ENCODE results near the gene CRIP2. TPM values are rescaled to one million over a fixed set of nuclear protein-coding genes. Genes with fewer than 3 reads are reported as not detected.

The CRIP2 gene
- total and polyA plus RNA-seq, 2 of the 4 experiments (the other 2 are of a cell fraction) = 18.1 to 123 TPM

DNA sequence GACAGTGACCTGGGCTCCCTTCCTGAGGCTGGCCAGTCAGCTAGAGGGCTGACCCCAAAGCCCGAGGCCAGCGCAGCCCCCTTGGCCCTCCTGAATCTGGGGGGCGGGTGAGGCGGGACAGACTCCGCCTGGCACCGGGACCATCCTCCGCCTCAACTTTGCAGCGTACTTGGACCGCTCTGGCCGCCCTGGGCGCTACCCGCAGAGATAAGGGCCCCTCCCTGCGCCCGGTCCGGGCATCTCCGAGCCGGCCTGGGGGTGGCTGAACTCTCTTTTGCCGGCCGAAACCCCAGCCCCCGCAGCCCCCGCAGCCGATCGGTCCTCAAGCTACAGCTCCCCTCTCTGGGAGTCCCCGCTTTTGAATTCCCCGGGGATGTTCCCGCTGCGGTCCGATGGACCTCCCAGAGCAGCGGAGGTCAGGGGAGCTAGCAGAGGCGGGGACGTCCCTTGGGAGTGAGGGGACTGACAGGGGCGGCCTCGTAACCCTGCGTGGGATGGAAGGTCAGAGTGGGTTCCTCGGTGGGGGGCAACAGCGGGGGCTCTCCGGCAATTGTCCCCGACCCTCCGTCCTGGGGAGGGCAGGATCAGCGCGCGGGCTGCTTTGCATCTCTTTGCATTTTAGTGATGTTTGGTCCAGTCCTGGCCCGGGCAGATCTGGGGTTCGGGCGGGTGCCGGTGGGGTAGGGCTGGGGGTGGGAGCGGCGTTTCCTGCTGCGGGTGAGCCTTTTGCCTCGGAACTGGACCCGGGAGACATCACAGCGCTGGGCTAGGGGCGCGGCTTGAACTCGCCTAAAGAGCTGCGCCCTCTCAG lies 11.7 kb downstream of the CRIP2 start, which contains the start of gene CRIP1:
Gene CRIP1 (plus strand): TSS at position 724 of the 811 bp plus-strand sequence. CDS start 374 bp downstream, outside the sequence.
- no peak within 1 kb of the TSS for H4K5ac ChIP-seq (ENCODE audit: low read depth, low read length)
- H3K36me3 ChIP-seq (ENCODE audit: control insufficient read depth, insufficient read depth, low read length) = no peaks in the 10 kb centered on the region
- H3K23ac ChIP-seq (ENCODE audit: low read depth, low read length) = no peak within 1 kb of the TSS
- H3K79me1 ChIP-seq (ENCODE audit: low read depth in 1 of 2, low read length in 2 of 2) = no peaks in the 10 kb centered on the region; a peak in 1 of 4 replicates
- DNase-seq (no peak), ATAC-seq (ENCODE audit: low read depth) (no peak)
- H2BK15ac ChIP-seq (ENCODE audit: low read depth, low read length) = no peak within 1 kb of the TSS
- H3K4me1 ChIP-seq (ENCODE audit: control insufficient read depth, insufficient read depth, low read length) = peaks cover 9% of the 10 kb centered on the region
- no peak for TF ChIP-seq SMC3 (IDR thresholded peaks at IDR 0.05; ENCODE audit: low read depth, low read length)
- H4K91ac ChIP-seq (ENCODE audit: insufficient read depth, low read depth, low read length) = no peak within 1 kb of the TSS
- 17% methylated on average over 15 of the region's 56 CpGs; no CpG with 5 or more reads in 1 of the 2 experiments for WGBS, 2 experiments (ENCODE audit: extremely low coverage in 2 of 2, insufficient read length in 1 of 2)
- H2AFZ ChIP-seq (replicated peaks; ENCODE audit: low read length, poor library complexity) = peak within 1 kb of the TSS; percentile 58
- H4K20me1 ChIP-seq (ENCODE audit: insufficient read depth, low read length) = no peaks in the 10 kb centered on the region; the same call in 1 of the 2 replicates
- BruUV-seq (replicated peaks) = no TSS peak
- dilution Hi-C loops (cut with HindIII; ENCODE audit: low sequenced_read_pairs, unreplicated experiment) = no loop called here
- in situ Hi-C loops (cut with MboI; ENCODE audit: low sequenced_read_pairs) = no loop called here
- POLR2A ChIA-PET (ENCODE audit: unreplicated experiment) = no interaction called here
- H3K14ac ChIP-seq (replicated peaks; ENCODE audit: low read depth, low read length) = no peak within 1 kb of the TSS
- no peak within 1 kb of the TSS for H2AK5ac ChIP-seq (ENCODE audit: low read depth, low read length)
- peaks cover 25% of the 10 kb centered on the region; the same call in 1 of the 2 replicates for H3K27me3 ChIP-seq (ENCODE audit: control insufficient read depth, insufficient read depth, low read length)
- CTCF ChIA-PET = interaction anchor here (1.0 kb wide), 1 partner anchor 17 kb away, joined by 3 read pairs; no protein-coding TSS in a partner anchor
- H2BK5ac ChIP-seq (ENCODE audit: low read depth, low read length, poor library complexity, severe bottlenecking) = no peak within 1 kb of the TSS
- no peaks in the 10 kb centered on the region for H3K9me3 ChIP-seq (ENCODE audit: control insufficient read depth, insufficient read depth, low read length)
- H3K56ac ChIP-seq (ENCODE audit: extremely low read depth, insufficient read depth, low read length) = no peak within 1 kb of the TSS
- H3K9ac ChIP-seq (ENCODE audit: low read depth, low read length) = no peak within 1 kb of the TSS
- intact Hi-C loops (cut with micrococcal nuclease) = no loop called here
- no peak within 1 kb of the TSS for H3K27ac ChIP-seq (ENCODE audit: insufficient read depth, low read length)
- H3K4ac ChIP-seq (ENCODE audit: low read depth, low read length) = no peak within 1 kb of the TSS
- H3K4me3 ChIP-seq (ENCODE audit: insufficient read depth, low read depth, low read length) = no peak within 1 kb of the TSS
- no peak within 1 kb of the TSS for H2BK20ac ChIP-seq (ENCODE audit: low read depth, low read length)
- peaks cover under 1% of the 10 kb centered on the region for H3K9me1 ChIP-seq (ENCODE audit: insufficient read depth, low read length)
- no peak within 1 kb of the TSS for H3K18ac ChIP-seq (ENCODE audit: low read depth, low read length)
- no peak within 1 kb of the TSS for H2AK9ac ChIP-seq (replicated peaks; ENCODE audit: low read depth, low read length, poor library complexity)
- no peak within 1 kb of the TSS for H2BK120ac ChIP-seq (ENCODE audit: low read depth, low read length)
- no peak within 1 kb of the TSS for H3K4me2 ChIP-seq (ENCODE audit: low read depth, low read length)
- no peak within 1 kb of the TSS for H4K8ac ChIP-seq (ENCODE audit: low read depth in 2 of 2, low read length in 2 of 2)
